GM12875 (cell line): ENCODE measurements around the gene RPL32.
"Not testable (repeated sequence)": the region's sequence is repeated elsewhere in the genome, so short reads cannot be mapped to it uniquely, and the experiment has no call there.

ENCODE experiments used
- H3K4me3 ChIP-seq: one replicate; pipeline ENCODE4 v1.5.1; 2011; ENCODE audit warnings: low read depth, low read length, control low read depth
- CTCF ChIP-seq: IDR thresholded peaks from 2 replicates; pipeline ENCODE4 v1.5.1; 2011; ENCODE audit warnings: low read depth, mild to moderate bottlenecking, control low read depth, inconsistent platforms, low read length, moderate library complexity, borderline replicate concordance; ENCODE audit not compliant: insufficient read depth

The RPL32 gene

GRCh38 chr3:12865271-12865670 is 23.9 kb upstream of the RPL32 start:
- H3K4me3 ChIP-seq: no peak overlapping the region
- no peak for TF ChIP-seq CTCF

- no peak for TF ChIP-seq CTCF
- H3K4me3 ChIP-seq: no peak overlapping the region
These were observed 21.0 kb upstream of the RPL32 start for GRCh38 chr3:12862387-12862786.

GRCh38 chr3:12861611-12862010 is 20.2 kb upstream of the RPL32 start:
- no peak overlapping the region for H3K4me3 ChIP-seq
- TF ChIP-seq CTCF: no peak

- H3K4me3 ChIP-seq: no peak overlapping the region
- no peak for TF ChIP-seq CTCF
These were observed 18.5 kb upstream of the RPL32 start for GRCh38 chr3:12859840-12860239.

- TF ChIP-seq CTCF: no peak
- no peak overlapping the region for H3K4me3 ChIP-seq
These were observed 15.3 kb upstream of the RPL32 start for GRCh38 chr3:12856626-12857025.

- TF ChIP-seq CTCF: no peak
These were observed 13.2 kb upstream of the RPL32 start for GRCh38 chr3:12854565-12854964.

GRCh38 chr3:12853847-12854246 is 12.5 kb upstream of the RPL32 start:
- H3K4me3 ChIP-seq: not testable (repeated sequence)

More at GRCh38 chr3:12854565-12854964, 13.2 kb upstream of the RPL32 start:
- no peak overlapping the region for H3K4me3 ChIP-seq

- no peak for TF ChIP-seq CTCF
- H3K4me3 ChIP-seq: no peak overlapping the region
These were observed 10.8 kb upstream of the RPL32 start for GRCh38 chr3:12852201-12852600.
